Ascending aorta (tissue), 2 donors: ENCODE results near the gene HERC3. TPM values are rescaled to one million over a fixed set of nuclear protein-coding genes. Genes with fewer than 3 reads are reported as not detected.

Source experiments
- DNase-seq, 2 donors: peaks; one replicate each; pipeline ENCODE4 v3.0.0-alpha.2; 2019; ENCODE audit warnings: low spot score in 2 of 2
- H3K27ac ChIP-seq, 2 donors: fragments of 200-600 bp; sonication (generic); one replicate each; pipeline ENCODE4 v1.5.1; 2016 to 2017; ENCODE audit warnings: mild to moderate bottlenecking in 1 of 2
- H3K27me3 ChIP-seq: fragments of 200-600 bp; sonication (generic); one replicate; pipeline ENCODE4 v1.5.1; 2017
- H3K36me3 ChIP-seq, 2 donors: fragments of 200-600 bp; sonication (generic); one replicate each; pipeline ENCODE4 v1.5.1; 2016
- H3K4me1 ChIP-seq, 2 donors: fragments of 200-600 bp; sonication (generic); one replicate each; pipeline ENCODE4 v1.5.1; 2016 to 2017; ENCODE audit warnings: mild to moderate bottlenecking in 1 of 2
- H3K4me3 ChIP-seq, 2 donors: fragments of 200-600 bp; sonication (generic); one replicate each; pipeline ENCODE4 v1.5.1; 2016 to 2017; ENCODE audit warnings: mild to moderate bottlenecking in 1 of 2
- H3K9me3 ChIP-seq, 2 donors: fragments of 200-600 bp; sonication (generic); one replicate each; pipeline ENCODE4 v1.5.1; 2016
- intact Hi-C: fragments of 100-400 bp; cut with DNase I; formaldehyde crosslinking; loops from one replicate; pipeline ENCODE4 v1.15.1; 2023
- total RNA-seq: library from RNA; depleted of rRNA; stranded (reverse); fragments of >200 nt; gene quantifications from one replicate; pipeline ENCODE4 v1.1.0, GENCODE V29; 2016
- TF ChIP-seq, protein P1 (sequence below), 3 experiments: fragments of 200-600 bp in 2 of 3; fragments of 450-650 bp in 1 of 3; sonication (generic) in 2 of 3; IDR thresholded peaks; one replicate each; pipeline ENCODE4 v1.5.1; 2016 to 2019; ENCODE audit warnings: antibody characterized with exemption in 3 of 3, mild to moderate bottlenecking in 1 of 3, moderate library complexity in 1 of 3

The HERC3 gene
- total RNA-seq, 1 donor from 2014 or later, result 16.2 TPM

- H3K9me3 ChIP-seq, result no peaks in the 10 kb centered on the region
- DNase-seq, result no peak
- H3K27me3 ChIP-seq, result no peaks in the 10 kb centered on the region
- intact Hi-C loops, result no loop called here
- peaks cover 35 to 41% of the 10 kb centered on the region in 2 donors for H3K36me3 ChIP-seq
- H3K27ac ChIP-seq, result no peak overlapping the region
- no peak overlapping the region for H3K4me3 ChIP-seq
- TF ChIP-seq, protein P1, sequence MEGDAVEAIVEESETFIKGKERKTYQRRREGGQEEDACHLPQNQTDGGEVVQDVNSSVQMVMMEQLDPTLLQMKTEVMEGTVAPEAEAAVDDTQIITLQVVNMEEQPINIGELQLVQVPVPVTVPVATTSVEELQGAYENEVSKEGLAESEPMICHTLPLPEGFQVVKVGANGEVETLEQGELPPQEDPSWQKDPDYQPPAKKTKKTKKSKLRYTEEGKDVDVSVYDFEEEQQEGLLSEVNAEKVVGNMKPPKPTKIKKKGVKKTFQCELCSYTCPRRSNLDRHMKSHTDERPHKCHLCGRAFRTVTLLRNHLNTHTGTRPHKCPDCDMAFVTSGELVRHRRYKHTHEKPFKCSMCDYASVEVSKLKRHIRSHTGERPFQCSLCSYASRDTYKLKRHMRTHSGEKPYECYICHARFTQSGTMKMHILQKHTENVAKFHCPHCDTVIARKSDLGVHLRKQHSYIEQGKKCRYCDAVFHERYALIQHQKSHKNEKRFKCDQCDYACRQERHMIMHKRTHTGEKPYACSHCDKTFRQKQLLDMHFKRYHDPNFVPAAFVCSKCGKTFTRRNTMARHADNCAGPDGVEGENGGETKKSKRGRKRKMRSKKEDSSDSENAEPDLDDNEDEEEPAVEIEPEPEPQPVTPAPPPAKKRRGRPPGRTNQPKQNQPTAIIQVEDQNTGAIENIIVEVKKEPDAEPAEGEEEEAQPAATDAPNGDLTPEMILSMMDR (IDR thresholded peaks at IDR 0.05), result no peak
- H3K4me1 ChIP-seq, result peaks cover 0 to 6% of the 10 kb centered on the region in 2 donors
Measured at GRCh38 chr4:88750369-88750768, 158.1 kb downstream of the HERC3 start.

- H3K27me3 ChIP-seq, result no peaks in the 10 kb centered on the region
- TF ChIP-seq, protein P1 (IDR thresholded peaks at IDR 0.05), result no peak
- no peak overlapping the region for H3K27ac ChIP-seq
- no peak for DNase-seq
- peaks cover 35 to 40% of the 10 kb centered on the region in 2 donors for H3K36me3 ChIP-seq
- peaks cover 0 to 6% of the 10 kb centered on the region in 2 donors for H3K4me1 ChIP-seq
- no peaks in the 10 kb centered on the region for H3K9me3 ChIP-seq
- H3K4me3 ChIP-seq, result no peak overlapping the region
- intact Hi-C loops, result no loop called here
Measured at GRCh38 chr4:88751258-88752075, 159.2 kb downstream of the HERC3 start.

DNA sequence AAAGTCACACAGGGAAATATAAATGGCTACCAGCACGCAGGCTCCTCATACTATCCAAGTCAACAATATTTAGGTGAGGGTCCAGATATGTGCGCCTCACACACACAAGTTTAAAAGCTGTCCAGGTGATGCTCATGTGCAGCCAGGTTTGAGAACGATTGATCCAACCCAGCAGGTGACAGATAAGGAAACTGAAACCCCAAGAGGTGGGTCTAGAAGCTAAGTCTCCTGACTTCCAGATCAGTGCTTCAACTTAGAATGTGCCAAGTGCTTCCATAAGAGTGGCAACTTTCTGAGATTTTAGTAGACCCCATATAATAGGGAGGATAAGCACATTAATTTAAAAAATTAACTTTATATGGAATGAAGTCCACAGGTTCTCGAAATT lies 159.8 kb downstream of the HERC3 start:
- DNase-seq, result no peak
- intact Hi-C loops, result no loop called here
- Histone ChIP-seq H3K36me3 (peaks cover 33 to 34% of the 10 kb centered on the region in 2 donors), H3K9me3 (no peaks in the 10 kb centered on the region), H3K4me1 (peaks cover 0 to 6% of the 10 kb centered on the region in 2 donors), H3K4me3 (no peak overlapping the region), H3K27ac (no peak overlapping the region), H3K27me3 (no peaks in the 10 kb centered on the region)
- TF ChIP-seq, protein P1 (IDR thresholded peaks at IDR 0.05), result no peak

DNA sequence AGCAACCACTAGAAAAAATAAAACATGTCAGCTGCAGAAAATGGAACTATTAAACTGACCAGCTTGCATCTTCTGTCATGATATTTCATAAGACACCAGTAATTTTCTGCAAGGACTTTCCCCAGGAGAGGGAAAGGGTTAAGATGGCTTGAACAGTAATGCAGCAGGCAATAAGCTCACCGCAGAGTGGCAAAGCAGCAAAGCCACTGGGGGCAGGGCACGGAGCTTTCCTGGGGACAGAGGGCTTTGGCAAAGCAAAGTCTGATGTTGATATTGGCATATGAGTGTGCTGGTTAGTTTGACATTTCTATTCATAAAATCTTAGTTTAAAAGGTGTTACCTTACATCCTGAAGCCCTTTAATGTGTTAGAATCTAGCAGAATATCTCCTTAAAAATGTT lies 160.5 kb downstream of the HERC3 start:
- intact Hi-C loops, result no loop called here
- H3K27ac ChIP-seq, result no peak overlapping the region
- H3K27me3 ChIP-seq, result no peaks in the 10 kb centered on the region
- TF ChIP-seq, protein P1 (IDR thresholded peaks at IDR 0.05), result no peak
- H3K4me3 ChIP-seq, result no peak overlapping the region
- no peaks in the 10 kb centered on the region for H3K9me3 ChIP-seq
- peaks cover 0 to 6% of the 10 kb centered on the region in 2 donors for H3K4me1 ChIP-seq
- no peak for DNase-seq
- H3K36me3 ChIP-seq, result peaks cover 28% of the 10 kb centered on the region in 2 donors

- no peaks in the 10 kb centered on the region for H3K9me3 ChIP-seq
- TF ChIP-seq, protein P1 (IDR thresholded peaks at IDR 0.05), result no peak
- no peak overlapping the region for H3K4me3 ChIP-seq
- peaks cover 17 to 28% of the 10 kb centered on the region in 2 donors for H3K36me3 ChIP-seq
- no peaks in the 10 kb centered on the region for H3K27me3 ChIP-seq
- H3K27ac ChIP-seq, result no peak overlapping the region
- intact Hi-C loops, result no loop called here
- H3K4me1 ChIP-seq, result peaks cover 0 to 6% of the 10 kb centered on the region in 2 donors
- no peak for DNase-seq
Measured at GRCh38 chr4:88753658-88754571, 161.6 kb downstream of the HERC3 start.
